HepG2 (cell line): Measurements from ENCODE around the gene OXLD1. TPM values are rescaled to one million over a fixed set of nuclear protein-coding genes. Genes with fewer than 3 reads are reported as not detected.

Experiments used
- CREB1 ChIP-seq, 2 experiments: fragments of 450-650 bp in 1 of 2; IDR thresholded peaks; 2 replicates each; pipeline ENCODE4 v1.6.1; 2016 to 2017; ENCODE audit warnings: control low read depth in 1 of 2, mild to moderate bottlenecking in 1 of 2, missing compliant biosample characterization in 1 of 2, missing genetic modification characterization in 1 of 2
- FLYWCH1 ChIP-seq: sonication (generic); formaldehyde crosslinking; IDR thresholded peaks from 2 replicates; pipeline ENCODE4 v1.8.1; 2023; ENCODE audit warnings: mild to moderate bottlenecking, missing genetic modification reagents
- HOXA3 ChIP-seq: sonication (generic); formaldehyde crosslinking; IDR thresholded peaks from 2 replicates; pipeline ENCODE4 v1.5.0; 2020; ENCODE audit warnings: missing genetic modification reagents
- MEF2D ChIP-seq: sonication (generic); formaldehyde crosslinking; IDR thresholded peaks from 2 replicates; pipeline ENCODE4 v1.5.1; 2020; ENCODE audit warnings: mild to moderate bottlenecking, missing genetic modification reagents
- MEIS1 ChIP-seq: sonication (generic); formaldehyde crosslinking; IDR thresholded peaks from 2 replicates; pipeline ENCODE4 v1.9.0; 2021; ENCODE audit warnings: mild to moderate bottlenecking, missing genetic modification reagents, moderate library complexity, borderline replicate concordance
- MIER2 ChIP-seq: IDR thresholded peaks from 2 replicates; pipeline ENCODE4 v1.6.1; 2016; ENCODE audit warnings: missing biosample characterization, missing genetic modification reagents
- MXD4 ChIP-seq: IDR thresholded peaks from 2 replicates; pipeline ENCODE4 v1.6.1; 2016; ENCODE audit warnings: mild to moderate bottlenecking, missing biosample characterization, missing genetic modification reagents
- RFXANK ChIP-seq: IDR thresholded peaks from 2 replicates; pipeline ENCODE4 v1.6.1; 2016
- ZFP36L1 ChIP-seq: sonication (generic); formaldehyde crosslinking; IDR thresholded peaks from 2 replicates; pipeline ENCODE4 v1.8.0; 2022; ENCODE audit warnings: mild to moderate bottlenecking, missing genetic modification reagents, moderate library complexity
- ZMYM4 ChIP-seq: sonication (generic); formaldehyde crosslinking; IDR thresholded peaks from 2 replicates; pipeline ENCODE4 v1.8.1; 2023; ENCODE audit warnings: mild to moderate bottlenecking, missing genetic modification reagents
- ZNF263 ChIP-seq: sonication (generic); formaldehyde crosslinking; IDR thresholded peaks from 2 replicates; pipeline ENCODE4 v1.4.0; 2020; ENCODE audit warnings: missing genetic modification reagents
- ZNF510 ChIP-seq: sonication (generic); formaldehyde crosslinking; IDR thresholded peaks from 2 replicates; pipeline ENCODE4 v1.4.0; 2020; ENCODE audit warnings: low read depth, mild to moderate bottlenecking, missing genetic modification reagents
- ZNF839 ChIP-seq: sonication (generic); formaldehyde crosslinking; IDR thresholded peaks from 2 replicates; pipeline ENCODE4 v1.4.0; 2020; ENCODE audit warnings: missing genetic modification reagents, mild to moderate bottlenecking, borderline replicate concordance
- polyA plus RNA-seq, 8 experiments: library from polyadenylated mRNA; depleted of rRNA in 3 of 8; stranded (reverse) in 7 of 8; unstranded in 1 of 8; fragments of >200 nt; fragmentation: Illumina TruSeq in 4 of 8; extraction: Trizol in 4 of 8; gene quantifications; 2 replicates each; pipeline versions ENCODE4 v1.2.1 to v1.2.3, GENCODE V29; 2011 to 2016; ENCODE audit warnings: low read depth in 4 of 8, missing spikeins in 1 of 8, mixed read lengths in 1 of 8; ENCODE audit not compliant: insufficient read depth in 1 of 8
- total RNA-seq, 5 experiments: library from RNA; depleted of rRNA; stranded (reverse); fragments of >200 nt; fragmentation: Illumina TruSeq; extraction: Trizol; gene quantifications; 2 replicates each; pipeline ENCODE4 v1.2.3, GENCODE V29; 2016; ENCODE audit warnings: low read depth in 1 of 5
- TF ChIP-seq, protein P1 (sequence below): sonication (generic); formaldehyde crosslinking; IDR thresholded peaks from 2 replicates; pipeline ENCODE4 v1.5.1; 2020; ENCODE audit warnings: missing genetic modification reagents, mild to moderate bottlenecking, borderline replicate concordance
- TF ChIP-seq, protein P2 (sequence below): sonication (generic); formaldehyde crosslinking; IDR thresholded peaks from 2 replicates; pipeline ENCODE4 v1.4.0; 2020; ENCODE audit warnings: missing genetic modification reagents
- TF ChIP-seq, protein P3 (sequence below): sonication (generic); formaldehyde crosslinking; IDR thresholded peaks from 2 replicates; pipeline ENCODE4 v1.8.0; 2022; ENCODE audit warnings: mild to moderate bottlenecking, missing genetic modification reagents; ENCODE audit not compliant: insufficient replicate concordance
- TF ChIP-seq, protein P4 (sequence below): IDR thresholded peaks from 2 replicates; pipeline ENCODE4 v1.6.1; 2018; ENCODE audit warnings: missing genetic modification reagents, mild to moderate bottlenecking, missing compliant biosample characterization
- TF ChIP-seq, protein P5 (sequence below): sonication (generic); formaldehyde crosslinking; IDR thresholded peaks from 2 replicates; pipeline ENCODE4 v1.8.1; 2023; ENCODE audit warnings: missing genetic modification reagents, inconsistent platforms, borderline replicate concordance

Gene OXLD1
- total and polyA plus RNA-seq, 2 of the 13 experiments (the other 11 are each of a cell fraction or from before 2014, with no cell fraction given), result 27.1 to 37.5 TPM

DNA sequence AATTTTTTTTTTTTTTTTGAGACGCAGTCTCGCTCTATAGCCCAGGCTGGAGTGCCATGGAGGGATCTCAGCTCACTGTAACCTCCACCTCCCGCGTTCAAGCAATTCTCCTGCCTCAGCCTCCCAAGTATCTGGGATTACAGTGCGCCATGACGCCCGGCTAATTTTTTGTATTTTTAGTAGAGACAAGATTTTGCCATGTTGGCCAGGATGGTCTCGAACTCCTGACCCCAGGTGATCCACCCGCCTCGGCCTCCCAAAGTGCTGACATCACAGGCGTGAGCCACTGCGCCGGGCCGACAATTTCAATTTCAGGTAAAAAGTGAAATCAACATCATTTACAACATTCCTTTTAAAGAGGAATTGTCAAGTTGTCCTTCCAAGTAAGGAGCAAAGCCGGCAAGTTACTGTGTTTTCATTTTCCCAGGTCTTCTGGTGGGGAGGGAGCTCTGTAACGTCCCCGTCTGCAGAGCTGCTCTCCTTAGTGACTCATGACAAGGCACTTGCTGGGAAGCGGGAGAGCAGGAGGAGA is 30.4 kb downstream of the OXLD1 start (continued):
- TF ChIP-seq, protein P1, sequence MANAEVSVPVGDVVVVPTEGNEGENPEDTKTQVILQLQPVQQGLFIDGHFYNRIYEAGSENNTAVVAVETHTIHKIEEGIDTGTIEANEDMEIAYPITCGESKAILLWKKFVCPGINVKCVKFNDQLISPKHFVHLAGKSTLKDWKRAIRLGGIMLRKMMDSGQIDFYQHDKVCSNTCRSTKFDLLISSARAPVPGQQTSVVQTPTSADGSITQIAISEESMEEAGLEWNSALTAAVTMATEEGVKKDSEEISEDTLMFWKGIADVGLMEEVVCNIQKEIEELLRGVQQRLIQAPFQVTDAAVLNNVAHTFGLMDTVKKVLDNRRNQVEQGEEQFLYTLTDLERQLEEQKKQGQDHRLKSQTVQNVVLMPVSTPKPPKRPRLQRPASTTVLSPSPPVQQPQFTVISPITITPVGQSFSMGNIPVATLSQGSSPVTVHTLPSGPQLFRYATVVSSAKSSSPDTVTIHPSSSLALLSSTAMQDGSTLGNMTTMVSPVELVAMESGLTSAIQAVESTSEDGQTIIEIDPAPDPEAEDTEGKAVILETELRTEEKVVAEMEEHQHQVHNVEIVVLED (CRISPR knock-in tag), result peak; percentile 28; the same call in 1 of the 2 replicates
- 0 out of 2 replicates have a peak, but pooled peaks have one; percentile 24 for TF ChIP-seq FLYWCH1 (CRISPR knock-in tag)
- TF ChIP-seq, protein P2, sequence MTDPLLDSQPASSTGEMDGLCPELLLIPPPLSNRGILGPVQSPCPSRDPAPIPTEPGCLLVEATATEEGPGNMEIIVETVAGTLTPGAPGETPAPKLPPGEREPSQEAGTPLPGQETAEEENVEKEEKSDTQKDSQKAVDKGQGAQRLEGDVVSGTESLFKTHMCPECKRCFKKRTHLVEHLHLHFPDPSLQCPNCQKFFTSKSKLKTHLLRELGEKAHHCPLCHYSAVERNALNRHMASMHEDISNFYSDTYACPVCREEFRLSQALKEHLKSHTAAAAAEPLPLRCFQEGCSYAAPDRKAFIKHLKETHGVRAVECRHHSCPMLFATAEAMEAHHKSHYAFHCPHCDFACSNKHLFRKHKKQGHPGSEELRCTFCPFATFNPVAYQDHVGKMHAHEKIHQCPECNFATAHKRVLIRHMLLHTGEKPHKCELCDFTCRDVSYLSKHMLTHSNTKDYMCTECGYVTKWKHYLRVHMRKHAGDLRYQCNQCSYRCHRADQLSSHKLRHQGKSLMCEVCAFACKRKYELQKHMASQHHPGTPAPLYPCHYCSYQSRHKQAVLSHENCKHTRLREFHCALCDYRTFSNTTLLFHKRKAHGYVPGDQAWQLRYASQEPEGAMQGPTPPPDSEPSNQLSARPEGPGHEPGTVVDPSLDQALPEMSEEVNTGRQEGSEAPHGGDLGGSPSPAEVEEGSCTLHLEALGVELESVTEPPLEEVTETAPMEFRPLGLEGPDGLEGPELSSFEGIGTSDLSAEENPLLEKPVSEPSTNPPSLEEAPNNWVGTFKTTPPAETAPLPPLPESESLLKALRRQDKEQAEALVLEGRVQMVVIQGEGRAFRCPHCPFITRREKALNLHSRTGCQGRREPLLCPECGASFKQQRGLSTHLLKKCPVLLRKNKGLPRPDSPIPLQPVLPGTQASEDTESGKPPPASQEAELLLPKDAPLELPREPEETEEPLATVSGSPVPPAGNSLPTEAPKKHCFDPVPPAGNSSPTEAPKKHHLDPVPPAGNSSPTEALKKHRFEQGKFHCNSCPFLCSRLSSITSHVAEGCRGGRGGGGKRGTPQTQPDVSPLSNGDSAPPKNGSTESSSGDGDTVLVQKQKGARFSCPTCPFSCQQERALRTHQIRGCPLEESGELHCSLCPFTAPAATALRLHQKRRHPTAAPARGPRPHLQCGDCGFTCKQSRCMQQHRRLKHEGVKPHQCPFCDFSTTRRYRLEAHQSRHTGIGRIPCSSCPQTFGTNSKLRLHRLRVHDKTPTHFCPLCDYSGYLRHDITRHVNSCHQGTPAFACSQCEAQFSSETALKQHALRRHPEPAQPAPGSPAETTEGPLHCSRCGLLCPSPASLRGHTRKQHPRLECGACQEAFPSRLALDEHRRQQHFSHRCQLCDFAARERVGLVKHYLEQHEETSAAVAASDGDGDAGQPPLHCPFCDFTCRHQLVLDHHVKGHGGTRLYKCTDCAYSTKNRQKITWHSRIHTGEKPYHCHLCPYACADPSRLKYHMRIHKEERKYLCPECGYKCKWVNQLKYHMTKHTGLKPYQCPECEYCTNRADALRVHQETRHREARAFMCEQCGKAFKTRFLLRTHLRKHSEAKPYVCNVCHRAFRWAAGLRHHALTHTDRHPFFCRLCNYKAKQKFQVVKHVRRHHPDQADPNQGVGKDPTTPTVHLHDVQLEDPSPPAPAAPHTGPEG (CRISPR knock-in tag), result 0 out of 2 replicates have a peak, but pooled peaks have one; percentile 47
- TF ChIP-seq RFXANK, result peak; percentile 83; the same call in 1 of the 2 replicates
- TF ChIP-seq MEIS1, result no peak; the same call in 1 of the 2 replicates
- TF ChIP-seq MXD4 (CRISPR knock-in tag), result no peak
- no peak for TF ChIP-seq ZNF510 (CRISPR knock-in tag)
- peak; percentile 34; the same call in 1 of the 2 replicates for TF ChIP-seq CREB1 (IDR thresholded peaks at IDR 0.05)
- TF ChIP-seq CREB1 (CRISPR knock-in tag; IDR thresholded peaks at IDR 0.05), result no peak
- TF ChIP-seq, protein P3, sequence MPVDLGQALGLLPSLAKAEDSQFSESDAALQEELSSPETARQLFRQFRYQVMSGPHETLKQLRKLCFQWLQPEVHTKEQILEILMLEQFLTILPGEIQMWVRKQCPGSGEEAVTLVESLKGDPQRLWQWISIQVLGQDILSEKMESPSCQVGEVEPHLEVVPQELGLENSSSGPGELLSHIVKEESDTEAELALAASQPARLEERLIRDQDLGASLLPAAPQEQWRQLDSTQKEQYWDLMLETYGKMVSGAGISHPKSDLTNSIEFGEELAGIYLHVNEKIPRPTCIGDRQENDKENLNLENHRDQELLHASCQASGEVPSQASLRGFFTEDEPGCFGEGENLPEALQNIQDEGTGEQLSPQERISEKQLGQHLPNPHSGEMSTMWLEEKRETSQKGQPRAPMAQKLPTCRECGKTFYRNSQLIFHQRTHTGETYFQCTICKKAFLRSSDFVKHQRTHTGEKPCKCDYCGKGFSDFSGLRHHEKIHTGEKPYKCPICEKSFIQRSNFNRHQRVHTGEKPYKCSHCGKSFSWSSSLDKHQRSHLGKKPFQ (CRISPR knock-in tag), result peak; percentile 51
- TF ChIP-seq MIER2, result no peak
- TF ChIP-seq ZFP36L1 (CRISPR knock-in tag), result 0 out of 2 replicates have a peak, but pooled peaks have one; percentile 55
- no peak for TF ChIP-seq ZMYM4 (CRISPR knock-in tag)
- peak; percentile 30; the same call in 1 of the 2 replicates for TF ChIP-seq HOXA3 (CRISPR knock-in tag)
- TF ChIP-seq, protein P4, sequence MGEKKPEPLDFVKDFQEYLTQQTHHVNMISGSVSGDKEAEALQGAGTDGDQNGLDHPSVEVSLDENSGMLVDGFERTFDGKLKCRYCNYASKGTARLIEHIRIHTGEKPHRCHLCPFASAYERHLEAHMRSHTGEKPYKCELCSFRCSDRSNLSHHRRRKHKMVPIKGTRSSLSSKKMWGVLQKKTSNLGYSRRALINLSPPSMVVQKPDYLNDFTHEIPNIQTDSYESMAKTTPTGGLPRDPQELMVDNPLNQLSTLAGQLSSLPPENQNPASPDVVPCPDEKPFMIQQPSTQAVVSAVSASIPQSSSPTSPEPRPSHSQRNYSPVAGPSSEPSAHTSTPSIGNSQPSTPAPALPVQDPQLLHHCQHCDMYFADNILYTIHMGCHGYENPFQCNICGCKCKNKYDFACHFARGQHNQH, result 0 out of 2 replicates have a peak, but pooled peaks have one; percentile 29
- TF ChIP-seq, protein P5, sequence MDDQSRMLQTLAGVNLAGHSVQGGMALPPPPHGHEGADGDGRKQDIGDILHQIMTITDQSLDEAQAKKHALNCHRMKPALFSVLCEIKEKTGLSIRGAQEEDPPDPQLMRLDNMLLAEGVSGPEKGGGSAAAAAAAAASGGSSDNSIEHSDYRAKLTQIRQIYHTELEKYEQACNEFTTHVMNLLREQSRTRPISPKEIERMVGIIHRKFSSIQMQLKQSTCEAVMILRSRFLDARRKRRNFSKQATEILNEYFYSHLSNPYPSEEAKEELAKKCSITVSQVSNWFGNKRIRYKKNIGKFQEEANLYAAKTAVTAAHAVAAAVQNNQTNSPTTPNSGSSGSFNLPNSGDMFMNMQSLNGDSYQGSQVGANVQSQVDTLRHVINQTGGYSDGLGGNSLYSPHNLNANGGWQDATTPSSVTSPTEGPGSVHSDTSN (CRISPR knock-in tag), result no peak
- no peak for TF ChIP-seq ZNF839 (CRISPR knock-in tag)
- TF ChIP-seq ZNF263 (CRISPR knock-in tag), result no peak
- TF ChIP-seq MEF2D (CRISPR knock-in tag), result 0 out of 2 replicates have a peak, but pooled peaks have one; percentile 34
